K562 (cell line): ENCODE measurements around the gene SLC26A2. TPM values are rescaled to one million over a fixed set of nuclear protein-coding genes. Genes with fewer than 3 reads are reported as not detected.

Experiments used
- ETV1 ChIP-seq: fragments of 450-650 bp; conservative IDR thresholded peaks from 2 replicates; pipeline ENCODE4 v1.6.1; 2016; ENCODE audit warnings: missing genetic modification characterization, control low read depth, low read depth, missing compliant biosample characterization
- GATA2 ChIP-seq: sonication (generic); formaldehyde crosslinking; IDR thresholded peaks from 2 replicates; pipeline ENCODE4 v1.4.0; 2020; ENCODE audit warnings: mild to moderate bottlenecking, missing genetic modification reagents
- GMEB1 ChIP-seq: fragments of 250-450 bp; sonication (Bioruptor Pico); IDR thresholded peaks from 2 replicates; pipeline ENCODE4 v1.4.0; 2020; ENCODE audit warnings: mild to moderate bottlenecking
- MAX ChIP-seq: sonication (generic); formaldehyde crosslinking; IDR thresholded peaks from 2 replicates; pipeline ENCODE4 v1.9.0; 2022; ENCODE audit warnings: mild to moderate bottlenecking, missing genetic modification reagents
- MECOM ChIP-seq: fragments of 250-450 bp; sonication (Bioruptor Pico); IDR thresholded peaks from 2 replicates; pipeline ENCODE4 v1.8.0; 2022; ENCODE audit warnings: inconsistent platforms
- MYBL2 ChIP-seq, 2 experiments: fragments of 450-650 bp in 1 of 2; sonication (generic) in 1 of 2; formaldehyde crosslinking in 1 of 2; IDR thresholded peaks; 2 replicates each; pipeline versions ENCODE4 v1.6.1 to v1.8.1; 2017 to 2022; ENCODE audit warnings: borderline replicate concordance in 1 of 2, inconsistent platforms in 1 of 2, low read depth in 1 of 2, mild to moderate bottlenecking in 1 of 2, missing genetic modification reagents in 1 of 2, moderate library complexity in 1 of 2
- RAD21 ChIP-seq, 2 experiments: fragments of 250-450 bp in 1 of 2; fragments of 450-650 bp in 1 of 2; sonication (Bioruptor Pico) in 1 of 2; formaldehyde crosslinking in 1 of 2; IDR thresholded peaks in 1 of 2; conservative IDR thresholded peaks in 1 of 2; 2 replicates each; pipeline versions ENCODE4 v1.4.0 to v1.8.0; 2020 to 2022; ENCODE audit warnings: mild to moderate bottlenecking in 2 of 2, moderate library complexity in 1 of 2
- SMAD4 ChIP-seq: fragments of 250-450 bp; sonication (Bioruptor Pico); conservative IDR thresholded peaks from 2 replicates; pipeline ENCODE4 v1.8.0; 2021; ENCODE audit warnings: inconsistent platforms, mild to moderate bottlenecking, moderate library complexity
- SP2 ChIP-seq: IDR thresholded peaks from 2 replicates; pipeline ENCODE4 v1.6.1; 2011; ENCODE audit warnings: mild to moderate bottlenecking, low read depth, low read length, moderate library complexity; ENCODE audit not compliant: poor library complexity, severe bottlenecking; ENCODE audit errors: extremely low read depth
- SRF ChIP-seq, 2 experiments: fragments of 250-450, 450-650 bp in 1 of 2; sonication (Bioruptor Pico) in 1 of 2; sonication (generic) in 1 of 2; formaldehyde crosslinking; IDR thresholded peaks; 2 replicates each; pipeline versions ENCODE4 v1.5.0 to v1.5.1; 2020 to 2022; ENCODE audit warnings: mild to moderate bottlenecking in 1 of 2, missing genetic modification reagents in 1 of 2
- U2AF2 ChIP-seq: fragments of 200-400 bp; formaldehyde crosslinking; optimal IDR thresholded peaks from 2 replicates; pipeline ENCODE3; 2017; ENCODE audit warnings: low read depth, mild to moderate bottlenecking, low read length
- XRCC4 ChIP-seq: IDR thresholded peaks from one replicate; pipeline ENCODE4 v1.6.1; 2011; ENCODE audit not compliant: insufficient read depth, insufficient read length; ENCODE audit errors: extremely low read depth
- ZBTB17 ChIP-seq: fragments of 450-650 bp; formaldehyde crosslinking; IDR thresholded peaks from 2 replicates; pipeline ENCODE4 v1.4.0; 2020; ENCODE audit warnings: mild to moderate bottlenecking
- ZKSCAN8 ChIP-seq: fragments of 200-800 bp; sonication (Bioruptor generic); IDR thresholded peaks from 2 replicates; pipeline ENCODE4 v1.6.1; 2016; ENCODE audit warnings: missing genetic modification characterization, missing compliant biosample characterization
- ZNF175 ChIP-seq: fragments of 200-800 bp; sonication (Bioruptor generic); IDR thresholded peaks from 2 replicates; pipeline ENCODE4 v1.6.1; 2016; ENCODE audit warnings: low read depth, mild to moderate bottlenecking, missing genetic modification characterization, missing compliant biosample characterization
- ZNF408 ChIP-seq: fragments of 250-450 bp; sonication (Bioruptor Pico); IDR thresholded peaks from 2 replicates; pipeline ENCODE4 v1.4.0; 2020; ENCODE audit warnings: low read depth, mild to moderate bottlenecking, moderate library complexity
- ZNF431 ChIP-seq: sonication (generic); formaldehyde crosslinking; IDR thresholded peaks from 2 replicates; pipeline ENCODE4 v1.8.0; 2022; ENCODE audit warnings: mild to moderate bottlenecking, missing genetic modification reagents
- polyA plus RNA-seq, 8 experiments: library from polyadenylated mRNA; depleted of rRNA in 4 of 8; stranded (reverse) in 5 of 8; unstranded in 3 of 8; fragments of >200 nt; fragmentation: Nextera tagmentation in 2 of 8; fragmentation: Illumina TruSeq in 1 of 8; extraction: Ambion mirVana in 2 of 8; extraction: Trizol in 1 of 8; gene quantifications; 2 replicates each; pipeline versions ENCODE4 v1.2.1 to v1.2.3, GENCODE V29; 2011 to 2014; ENCODE audit warnings: inconsistent platforms in 1 of 8, missing spikeins in 1 of 8
- total RNA-seq, 7 experiments: library from RNA; depleted of rRNA in 6 of 7; stranded (reverse); fragments of >200 nt in 6 of 7; fragmentation: Illumina TruSeq in 2 of 7; extraction: Trizol in 2 of 7; gene quantifications; 2 replicates each; pipeline versions ENCODE4 v1.2.1 to v1.2.3, GENCODE V29; 2011 to 2021; ENCODE audit warnings: low replicate concordance in 1 of 7
- TF ChIP-seq, protein P1 (sequence below): fragments of 250-450 bp; sonication (Bioruptor Pico); IDR thresholded peaks from 2 replicates; pipeline ENCODE4 v1.4.0; 2020; ENCODE audit warnings: borderline replicate concordance
- TF ChIP-seq, protein P2 (sequence below): fragments of 450-650 bp; IDR thresholded peaks from 2 replicates; pipeline ENCODE4 v1.6.1; 2016; ENCODE audit warnings: low read depth, mild to moderate bottlenecking, moderate library complexity
- TF ChIP-seq, protein P3 (sequence below), 3 experiments: IDR thresholded peaks in 2 of 3; conservative IDR thresholded peaks in 1 of 3; 2 replicates each; pipeline ENCODE4 v1.5.1; 2011 to 2012; ENCODE audit warnings: low read length in 3 of 3, mild to moderate bottlenecking in 3 of 3, control low read depth in 2 of 3, improper control_type of control experiment in 1 of 3, inconsistent platforms in 1 of 3, low read depth in 1 of 3, mixed read lengths in 1 of 3, moderate library complexity in 1 of 3; ENCODE audit not compliant: insufficient read depth in 2 of 3

Gene SLC26A2
- total and polyA plus RNA-seq, 9 of the 15 experiments (the other 6 are each of a cell fraction or from before 2014, with no cell fraction given) = 1.1 to 6.3 (median 3.6) TPM

DNA sequence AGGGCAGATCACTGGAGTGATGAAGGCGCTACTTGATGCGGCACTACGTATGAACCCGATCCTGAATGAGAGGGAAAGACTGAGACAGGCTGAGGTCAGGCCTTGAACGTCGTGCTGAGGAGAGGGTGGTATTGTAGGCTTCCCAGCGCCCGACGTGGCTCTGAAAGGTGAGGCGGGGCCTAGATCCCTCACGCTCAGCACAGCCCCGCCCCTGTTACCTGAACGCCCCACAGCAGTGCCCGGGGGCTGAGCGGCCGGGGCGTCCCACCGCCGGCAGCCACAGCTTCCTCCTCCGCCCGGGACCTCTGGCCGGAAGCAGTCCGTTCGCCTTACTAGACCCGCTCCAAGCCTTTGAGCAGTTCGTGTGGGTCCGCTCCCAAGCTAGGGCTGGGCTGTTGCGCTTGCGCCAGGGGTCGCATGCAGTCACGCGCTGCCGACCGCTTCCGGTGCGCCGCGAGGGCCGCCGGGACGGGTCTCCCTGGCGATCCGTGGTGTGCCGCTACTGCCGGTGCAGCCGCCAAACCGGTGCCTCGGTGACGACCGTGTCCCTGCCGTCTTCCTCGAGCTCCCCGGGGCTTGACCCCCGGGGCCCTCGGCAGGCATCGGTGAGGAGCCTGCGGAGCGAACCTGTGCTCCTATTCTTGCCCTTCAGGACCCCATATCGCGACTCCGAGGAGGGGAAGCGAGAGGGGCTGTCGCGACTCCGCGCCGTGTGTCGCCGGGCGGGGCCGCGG is 39.9 kb downstream of the SLC26A2 start, which contains the start of the genes HMGXB3 and TIGD6 (continued):
- TF ChIP-seq, protein P1, sequence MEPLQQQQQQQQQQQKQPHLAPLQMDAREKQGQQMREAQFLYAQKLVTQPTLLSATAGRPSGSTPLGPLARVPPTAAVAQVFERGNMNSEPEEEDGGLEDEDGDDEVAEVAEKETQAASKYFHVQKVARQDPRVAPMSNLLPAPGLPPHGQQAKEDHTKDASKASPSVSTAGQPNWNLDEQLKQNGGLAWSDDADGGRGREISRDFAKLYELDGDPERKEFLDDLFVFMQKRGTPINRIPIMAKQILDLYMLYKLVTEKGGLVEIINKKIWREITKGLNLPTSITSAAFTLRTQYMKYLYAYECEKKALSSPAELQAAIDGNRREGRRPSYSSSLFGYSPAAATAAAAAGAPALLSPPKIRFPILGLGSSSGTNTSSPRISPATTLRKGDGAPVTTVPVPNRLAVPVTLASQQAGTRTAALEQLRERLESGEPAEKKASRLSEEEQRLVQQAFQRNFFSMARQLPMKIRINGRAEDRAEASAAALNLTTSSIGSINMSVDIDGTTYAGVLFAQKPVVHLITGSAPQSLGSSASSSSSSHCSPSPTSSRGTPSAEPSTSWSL (CRISPR knock-in tag) = no peak
- TF ChIP-seq ZNF431 (CRISPR knock-in tag) (peak; percentile 70; the same call in 1 of the 2 replicates), U2AF2 (no peak), SP2 (no peak), XRCC4 (no peak), ZKSCAN8 (CRISPR knock-in tag) (no peak), ZNF408 (no peak), SRF (CRISPR knock-in tag; IDR thresholded peaks at IDR 0.05) (peak in 1 of 2 experiments; percentile 77; a peak in 2 of 4 replicates), MAX (peak; percentile 86), GMEB1 (CRISPR knock-in tag) (0 out of 2 replicates have a peak, but pooled peaks have one; percentile 7), MYBL2 (IDR thresholded peaks at IDR 0.05; ENCODE audit: low read depth) (no peak), MYBL2 (CRISPR knock-in tag; IDR thresholded peaks at IDR 0.05; ENCODE audit: borderline replicate concordance) (no peak), GATA2 (no peak), MECOM (no peak), SMAD4 (CRISPR knock-in tag) (peak; percentile 58), ZNF175 (CRISPR knock-in tag) (no peak), ETV1 (peak; percentile 90), RAD21 (CRISPR knock-in tag; conservative IDR thresholded peaks at IDR 0.05 in 1 of 2, IDR thresholded peaks at IDR 0.05 in 1 of 2) (no peak), ZBTB17 (0 out of 2 replicates have a peak, but pooled peaks have one; percentile 71)
- TF ChIP-seq, protein P2, sequence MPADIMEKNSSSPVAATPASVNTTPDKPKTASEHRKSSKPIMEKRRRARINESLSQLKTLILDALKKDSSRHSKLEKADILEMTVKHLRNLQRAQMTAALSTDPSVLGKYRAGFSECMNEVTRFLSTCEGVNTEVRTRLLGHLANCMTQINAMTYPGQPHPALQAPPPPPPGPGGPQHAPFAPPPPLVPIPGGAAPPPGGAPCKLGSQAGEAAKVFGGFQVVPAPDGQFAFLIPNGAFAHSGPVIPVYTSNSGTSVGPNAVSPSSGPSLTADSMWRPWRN = no peak
- TF ChIP-seq, protein P3, sequence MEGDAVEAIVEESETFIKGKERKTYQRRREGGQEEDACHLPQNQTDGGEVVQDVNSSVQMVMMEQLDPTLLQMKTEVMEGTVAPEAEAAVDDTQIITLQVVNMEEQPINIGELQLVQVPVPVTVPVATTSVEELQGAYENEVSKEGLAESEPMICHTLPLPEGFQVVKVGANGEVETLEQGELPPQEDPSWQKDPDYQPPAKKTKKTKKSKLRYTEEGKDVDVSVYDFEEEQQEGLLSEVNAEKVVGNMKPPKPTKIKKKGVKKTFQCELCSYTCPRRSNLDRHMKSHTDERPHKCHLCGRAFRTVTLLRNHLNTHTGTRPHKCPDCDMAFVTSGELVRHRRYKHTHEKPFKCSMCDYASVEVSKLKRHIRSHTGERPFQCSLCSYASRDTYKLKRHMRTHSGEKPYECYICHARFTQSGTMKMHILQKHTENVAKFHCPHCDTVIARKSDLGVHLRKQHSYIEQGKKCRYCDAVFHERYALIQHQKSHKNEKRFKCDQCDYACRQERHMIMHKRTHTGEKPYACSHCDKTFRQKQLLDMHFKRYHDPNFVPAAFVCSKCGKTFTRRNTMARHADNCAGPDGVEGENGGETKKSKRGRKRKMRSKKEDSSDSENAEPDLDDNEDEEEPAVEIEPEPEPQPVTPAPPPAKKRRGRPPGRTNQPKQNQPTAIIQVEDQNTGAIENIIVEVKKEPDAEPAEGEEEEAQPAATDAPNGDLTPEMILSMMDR (IDR thresholded peaks at IDR 0.05 in 2 of 3, conservative IDR thresholded peaks at IDR 0.05 in 1 of 3; ENCODE audit: insufficient read depth in 2 of 3, low read depth in 1 of 3, low read length in 3 of 3) = peak in 1 of 3 experiments; percentile 26; a peak in 2 of 6 replicates
